Measurements from ENCODE around the gene TMEM213.

DNA sequence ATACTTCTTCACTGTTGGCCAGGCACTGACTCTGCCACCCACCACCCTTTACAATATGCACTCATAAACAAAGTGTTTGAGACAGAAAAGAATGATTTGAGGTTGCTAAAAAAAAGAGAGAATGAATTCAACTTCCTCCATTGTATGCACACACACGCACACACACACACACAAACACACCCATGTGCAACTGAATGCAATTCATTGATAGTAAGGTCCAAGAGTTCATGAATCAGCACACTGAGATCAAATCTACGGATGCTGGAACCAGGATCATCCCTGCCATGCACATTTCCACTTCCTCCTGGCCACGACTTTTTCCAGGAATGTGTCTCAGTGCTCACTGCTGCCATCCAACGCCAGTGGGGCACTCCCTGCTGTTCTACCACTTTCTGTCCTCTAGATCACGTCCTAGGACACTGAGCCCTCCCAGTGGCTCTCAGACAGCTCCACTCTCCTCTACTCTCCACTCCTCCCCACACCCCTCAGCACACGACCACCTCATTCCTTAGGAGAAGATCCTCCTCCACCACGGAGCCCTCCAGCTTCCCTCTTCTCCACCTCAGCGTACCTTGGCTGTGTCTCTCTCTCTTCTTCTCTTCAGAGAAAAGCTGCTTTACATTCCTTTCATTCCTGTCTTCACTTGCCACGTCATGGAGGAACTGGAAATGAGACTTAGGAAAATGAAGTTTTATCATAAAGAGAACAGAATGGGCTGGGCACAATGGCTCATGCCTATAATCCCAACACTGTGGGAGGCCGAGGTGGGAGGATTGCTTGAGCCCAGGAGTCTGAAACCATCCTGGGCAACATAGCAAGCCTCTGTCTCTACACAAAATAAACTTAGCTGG lies 12.0 kb upstream of the TMEM213 start:
- TF ChIP-seq ONECUT2 (CRISPR knock-in tag; IDR thresholded peaks at IDR 0.05) (no peak), ZNF282 (IDR thresholded peaks at IDR 0.05; ENCODE audit: partially characterized antibody) (no peak), ZMYM3 (CRISPR knock-in tag; IDR thresholded peaks at IDR 0.05) (no peak), U2AF2 (IDR thresholded peaks at IDR 0.05; ENCODE audit: low read depth, low read length) (no peak), FOXJ3 (CRISPR knock-in tag; IDR thresholded peaks at IDR 0.05; ENCODE audit: borderline replicate concordance) (no peak), ZFP36 (IDR thresholded peaks at IDR 0.05; ENCODE audit: borderline replicate concordance, low read depth, low read length, partially characterized antibody) (no peak), ZNF790 (CRISPR knock-in tag; IDR thresholded peaks at IDR 0.05; ENCODE audit: borderline replicate concordance) (no peak), CTCF (CRISPR knock-in tag; IDR thresholded peaks at IDR 0.05) (peak; percentile 48), ZNF383 (CRISPR knock-in tag; IDR thresholded peaks at IDR 0.05; ENCODE audit: borderline replicate concordance) (no peak)

All from HepG2 (cell line).